NB4 (cell line): ENCODE results near the gene KASH5.

ENCODE experiments used
- DNase-seq: peaks from one replicate; pipeline ENCODE4 v3.0.0; 2010; ENCODE audit warnings: low read depth
- H3K4me3 ChIP-seq: one replicate; pipeline ENCODE4 v1.5.1; 2011; ENCODE audit warnings: mild to moderate bottlenecking, low read depth, low read length, moderate library complexity
- CTCF ChIP-seq: IDR thresholded peaks from one replicate; pipeline ENCODE4 v1.5.1; 2012; ENCODE audit warnings: low read depth, low read length
- MAX ChIP-seq: IDR thresholded peaks from 2 replicates; pipeline ENCODE4 v1.6.1; 2011; ENCODE audit warnings: low read depth, low read length
- MYC ChIP-seq: IDR thresholded peaks from 2 replicates; pipeline ENCODE4 v1.6.1; 2011; ENCODE audit warnings: low read depth, low read length
- POLR2A ChIP-seq: IDR thresholded peaks from 2 replicates; pipeline ENCODE4 v1.6.1; 2011; ENCODE audit warnings: mild to moderate bottlenecking; ENCODE audit not compliant: insufficient read length; ENCODE audit errors: extremely low read depth

The KASH5 gene

GRCh38 chr19:49390929-49391359 is 2.9 kb downstream of the KASH5 start:
- no peak overlapping the region for H3K4me3 ChIP-seq
- no peak for TF ChIP-seq CTCF
- TF ChIP-seq MAX = no peak
- TF ChIP-seq POLR2A = no peak
- no peak for TF ChIP-seq MYC
- no peak for DNase-seq

- peak; percentile 80 for DNase-seq
- H3K4me3 ChIP-seq = no peak overlapping the region
- 0 out of 2 replicates have a peak, but pooled peaks have one; percentile 27 for TF ChIP-seq MAX
- peak; percentile 86 for TF ChIP-seq CTCF
- TF ChIP-seq POLR2A = no peak
- TF ChIP-seq MYC = no peak
Measured at GRCh38 chr19:49391581-49392399, 3.7 kb downstream of the KASH5 start.

- no peak for DNase-seq
- no peak for TF ChIP-seq MAX
- TF ChIP-seq POLR2A = no peak
- TF ChIP-seq CTCF = no peak
- no peak for TF ChIP-seq MYC
- no peak overlapping the region for H3K4me3 ChIP-seq
Measured at GRCh38 chr19:49393881-49394280, 5.8 kb downstream of the KASH5 start.

GRCh38 chr19:49395581-49396407 is 7.7 kb downstream of the KASH5 start:
- no peak for TF ChIP-seq MYC
- no peak for TF ChIP-seq MAX
- no peak for TF ChIP-seq POLR2A
- TF ChIP-seq CTCF = no peak
- no peak overlapping the region for H3K4me3 ChIP-seq
- DNase-seq = no peak

- no peak for TF ChIP-seq POLR2A
- TF ChIP-seq CTCF = no peak
- no peak for TF ChIP-seq MYC
- no peak for TF ChIP-seq MAX
- DNase-seq = no peak
Measured at GRCh38 chr19:49396738-49397505, 8.9 kb downstream of the KASH5 start.

More at GRCh38 chr19:49396738-49397505, 8.9 kb downstream of the KASH5 start:
- no peak overlapping the region for H3K4me3 ChIP-seq
